Smooth muscle cell (in vitro differentiated cells): ENCODE data around the gene INSYN1. TPM values are rescaled to one million over a fixed set of nuclear protein-coding genes. Genes with fewer than 3 reads are reported as not detected.

Source experiments
- DNase-seq: peaks from one replicate; lab custom pipeline; 2025; ENCODE audit not compliant: unreplicated experiment; lab: John Stamatoyannopoulos, UW
- H2AFZ ChIP-seq: fragments of 200-600 bp; sonication (generic); 2 replicates; pipeline ENCODE4 v1.6.0; 2016; ENCODE audit warnings: antibody characterized with exemption, low read depth, mild to moderate bottlenecking
- H3F3A ChIP-seq: fragments of 200-600 bp; sonication (generic); 2 replicates; pipeline ENCODE4 v1.6.0; 2017; ENCODE audit warnings: antibody characterized with exemption, low read depth
- H3K27ac ChIP-seq: fragments of 200-600 bp; sonication (generic); 2 replicates; pipeline ENCODE4 v1.5.1; 2016; ENCODE audit warnings: low read depth, mild to moderate bottlenecking
- H3K27me3 ChIP-seq: fragments of 200-600 bp; sonication (generic); 2 replicates; pipeline ENCODE4 v1.6.1; 2016; ENCODE audit warnings: low read depth, mild to moderate bottlenecking
- H3K36me3 ChIP-seq: fragments of 200-600 bp; sonication (generic); 2 replicates; pipeline ENCODE4 v1.5.1; 2016; ENCODE audit warnings: low read depth
- H3K4me1 ChIP-seq: fragments of 200-600 bp; sonication (generic); 2 replicates; pipeline ENCODE4 v1.5.1; 2016; ENCODE audit warnings: low read depth
- H3K4me2 ChIP-seq: fragments of 200-600 bp; sonication (generic); 2 replicates; pipeline ENCODE4 v1.6.0; 2016; ENCODE audit warnings: mild to moderate bottlenecking
- H3K4me3 ChIP-seq: fragments of 200-600 bp; sonication (generic); 2 replicates; pipeline ENCODE4 v1.5.1; 2016; ENCODE audit warnings: mild to moderate bottlenecking
- H3K79me2 ChIP-seq: fragments of 200-600 bp; sonication (generic); 2 replicates; pipeline ENCODE4 v1.6.0; 2016; ENCODE audit warnings: low read depth, mild to moderate bottlenecking
- H3K9ac ChIP-seq: fragments of 200-600 bp; sonication (generic); 2 replicates; pipeline ENCODE4 v1.6.0; 2016; ENCODE audit warnings: low read depth
- H3K9me3 ChIP-seq: fragments of 200-600 bp; sonication (generic); replicated peaks from 2 replicates; pipeline ENCODE4 v1.5.1; 2016; ENCODE audit warnings: low read depth
- H4K20me1 ChIP-seq: fragments of 200-600 bp; sonication (generic); 2 replicates; pipeline ENCODE4 v1.6.0; 2016; ENCODE audit warnings: low read depth
- CTCF ChIP-seq: fragments of 200-600 bp; sonication (generic); IDR thresholded peaks from 2 replicates; pipeline ENCODE4 v1.5.1; 2017; ENCODE audit warnings: borderline replicate concordance, mild to moderate bottlenecking, antibody characterized with exemption; ENCODE audit not compliant: insufficient read depth, poor library complexity, severe bottlenecking
- WGBS: methylation state at CpG from one replicate; pipeline ENCODE4 v1.1.7; 2016; ENCODE audit warnings: low lambda C conversion rate; 5-methylcytosine and 5-hydroxymethylcytosine counted together
- polyA plus RNA-seq: library from polyadenylated mRNA; unstranded; fragments of >200 nt; fragmentation: Nextera tagmentation; extraction: Ambion mirVana; gene quantifications from 2 replicates; pipeline ENCODE4 v1.2.1, GENCODE V29; 2016
- total RNA-seq: library from RNA; depleted of rRNA; stranded (reverse); fragments of >200 nt; gene quantifications from 2 replicates; pipeline ENCODE4 v1.2.3, GENCODE V29; 2014

The INSYN1 gene
- total and polyA plus RNA-seq, 2 experiments from 2014 or later: 1.6 to 4.0 TPM

- Histone ChIP-seq H3F3A (peaks cover 8% of the 10 kb centered on the region), H3K9ac (peak overlapping the region; percentile 35), H3K79me2 (peaks cover 90% of the 10 kb centered on the region), H2AFZ (no peak overlapping the region), H3K4me3 (no peak overlapping the region), H3K36me3 (no peaks in the 10 kb centered on the region), H3K9me3 (no peaks in the 10 kb centered on the region), H4K20me1 (peaks cover 100% of the 10 kb centered on the region), H3K27ac (peak overlapping the region; percentile 87), H3K4me1 (peaks cover 15% of the 10 kb centered on the region), H3K27me3 (no peaks in the 10 kb centered on the region), H3K4me2 (peak overlapping the region; percentile 73)
- TF ChIP-seq CTCF: no peak
- 70% methylated on average over 1 of the region's 1 CpG for WGBS
- no peak for DNase-seq
Observed at GRCh38 chr15:73696641-73697001, 56.5 kb downstream of the INSYN1 start.

GRCh38 chr15:73695773-73696640 lies 57.1 kb downstream of the INSYN1 start:
- peaks cover 21% of the 10 kb centered on the region for H3K4me1 ChIP-seq
- H3K36me3 ChIP-seq: no peaks in the 10 kb centered on the region
- peak overlapping the region; percentile 73 for H3K4me2 ChIP-seq
- no peaks in the 10 kb centered on the region for H3K27me3 ChIP-seq
- H3K4me3 ChIP-seq: no peak overlapping the region
- peak overlapping the region; percentile 87 for H3K27ac ChIP-seq
- peaks cover 100% of the 10 kb centered on the region for H4K20me1 ChIP-seq
- H2AFZ ChIP-seq: no peak overlapping the region
- peak overlapping the region; percentile 35 for H3K9ac ChIP-seq
- peaks cover 13% of the 10 kb centered on the region for H3F3A ChIP-seq
- DNase-seq: no peak
- peaks cover 90% of the 10 kb centered on the region for H3K79me2 ChIP-seq
- no peak for TF ChIP-seq CTCF
- no peaks in the 10 kb centered on the region for H3K9me3 ChIP-seq
- WGBS: 76% methylated on average over 16 of the region's 16 CpGs

- H3F3A ChIP-seq: peaks cover 23% of the 10 kb centered on the region
- peaks cover 100% of the 10 kb centered on the region for H4K20me1 ChIP-seq
- no peaks in the 10 kb centered on the region for H3K36me3 ChIP-seq
- 51% methylated on average over 5 of the region's 5 CpGs for WGBS
- H3K9ac ChIP-seq: no peak overlapping the region
- H3K4me1 ChIP-seq: peaks cover 25% of the 10 kb centered on the region
- no peak overlapping the region for H3K4me3 ChIP-seq
- peak overlapping the region; percentile 26 for H3K4me2 ChIP-seq
- peaks cover 93% of the 10 kb centered on the region for H3K79me2 ChIP-seq
- no peaks in the 10 kb centered on the region for H3K9me3 ChIP-seq
- TF ChIP-seq CTCF: no peak
- peak overlapping the region; percentile 87 for H3K27ac ChIP-seq
- no peak for DNase-seq
- no peak overlapping the region for H2AFZ ChIP-seq
- H3K27me3 ChIP-seq: no peaks in the 10 kb centered on the region
Observed at GRCh38 chr15:73694419-73694818, 58.7 kb downstream of the INSYN1 start.
